ENCODE results near the gene SCARB2.

DNA sequence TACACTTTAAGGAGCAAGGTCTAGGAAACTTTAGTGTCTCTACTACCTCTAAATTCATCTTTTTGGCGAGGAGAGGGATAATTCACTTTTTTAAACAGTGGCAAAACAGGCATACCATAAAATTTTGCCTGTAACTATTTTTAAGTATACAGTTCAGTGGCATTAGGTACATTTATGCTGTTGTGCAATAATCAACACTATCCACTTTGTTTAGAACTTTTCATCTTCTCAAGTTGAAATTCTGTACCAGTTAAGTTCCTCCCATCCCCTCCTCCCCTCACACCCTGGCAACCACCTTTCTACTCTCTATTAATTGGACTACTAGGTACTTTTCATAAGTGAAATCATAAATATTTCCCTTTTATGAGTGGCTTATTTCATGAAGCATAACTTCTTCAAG is 96.8 kb downstream of the SCARB2 start:
- no peak for TF ChIP-seq CTCF (conservative IDR thresholded peaks at IDR 0.05; ENCODE audit: low read depth, low read length)
- TF ChIP-seq BHLHE40 (IDR thresholded peaks at IDR 0.05; ENCODE audit: low read depth, low read length) = no peak
- no peak for TF ChIP-seq POLR2A (IDR thresholded peaks at IDR 0.05; ENCODE audit: low read depth, low read length)
- TF ChIP-seq, protein P1, sequence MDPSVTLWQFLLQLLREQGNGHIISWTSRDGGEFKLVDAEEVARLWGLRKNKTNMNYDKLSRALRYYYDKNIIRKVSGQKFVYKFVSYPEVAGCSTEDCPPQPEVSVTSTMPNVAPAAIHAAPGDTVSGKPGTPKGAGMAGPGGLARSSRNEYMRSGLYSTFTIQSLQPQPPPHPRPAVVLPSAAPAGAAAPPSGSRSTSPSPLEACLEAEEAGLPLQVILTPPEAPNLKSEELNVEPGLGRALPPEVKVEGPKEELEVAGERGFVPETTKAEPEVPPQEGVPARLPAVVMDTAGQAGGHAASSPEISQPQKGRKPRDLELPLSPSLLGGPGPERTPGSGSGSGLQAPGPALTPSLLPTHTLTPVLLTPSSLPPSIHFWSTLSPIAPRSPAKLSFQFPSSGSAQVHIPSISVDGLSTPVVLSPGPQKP (IDR thresholded peaks at IDR 0.05; ENCODE audit: borderline replicate concordance, low read depth, low read length) = no peak
- TF ChIP-seq RFX5 (IDR thresholded peaks at IDR 0.05; ENCODE audit: low read depth, low read length) = no peak
- TF ChIP-seq CEBPB (IDR thresholded peaks at IDR 0.05; ENCODE audit: low read depth, low read length) = peak; percentile 59
- TF ChIP-seq CHD1 (IDR thresholded peaks at IDR 0.05; ENCODE audit: low read depth, low read length) = no peak
- TF ChIP-seq, protein P2, sequence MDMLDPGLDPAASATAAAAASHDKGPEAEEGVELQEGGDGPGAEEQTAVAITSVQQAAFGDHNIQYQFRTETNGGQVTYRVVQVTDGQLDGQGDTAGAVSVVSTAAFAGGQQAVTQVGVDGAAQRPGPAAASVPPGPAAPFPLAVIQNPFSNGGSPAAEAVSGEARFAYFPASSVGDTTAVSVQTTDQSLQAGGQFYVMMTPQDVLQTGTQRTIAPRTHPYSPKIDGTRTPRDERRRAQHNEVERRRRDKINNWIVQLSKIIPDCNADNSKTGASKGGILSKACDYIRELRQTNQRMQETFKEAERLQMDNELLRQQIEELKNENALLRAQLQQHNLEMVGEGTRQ (IDR thresholded peaks at IDR 0.05; ENCODE audit: low read depth, low read length) = no peak
- no peak for TF ChIP-seq RCOR1 (IDR thresholded peaks at IDR 0.05; ENCODE audit: insufficient replicate concordance, low read length)
- TF ChIP-seq MAFK (IDR thresholded peaks at IDR 0.05; ENCODE audit: low read depth, low read length) = no peak
- TF ChIP-seq MXI1 (IDR thresholded peaks at IDR 0.05; ENCODE audit: borderline replicate concordance, low read depth, low read length) = no peak
- no peak for TF ChIP-seq RAD21 (IDR thresholded peaks at IDR 0.05; ENCODE audit: low read length)
